Dermis blood vessel endothelial cell (primary cell): ENCODE results near the gene PRRC1. TPM values are rescaled to one million over a fixed set of nuclear protein-coding genes. Genes with fewer than 3 reads are reported as not detected.
"Not testable (repeated sequence)": the region's sequence is repeated elsewhere in the genome, so short reads cannot be mapped to it uniquely, and the experiment has no call there.

Experiments
- DNase-seq: peaks from one replicate; pipeline ENCODE4 v3.0.0; 2010
- total RNA-seq: library from RNA; depleted of rRNA; stranded (reverse); fragments of >200 nt; gene quantifications from 2 replicates; pipeline ENCODE4 v1.2.3, GENCODE V29; 2014

The PRRC1 gene
- total RNA-seq, 1 donor from 2014 or later = 40.8 TPM

GRCh38 chr5:127549551-127549950 is 32.1 kb downstream of the PRRC1 start:
- no peak for DNase-seq

- DNase-seq = no peak
These were observed 33.4 kb downstream of the PRRC1 start for GRCh38 chr5:127550652-127551409.

- DNase-seq = no peak
These were observed 34.1 kb downstream of the PRRC1 start for GRCh38 chr5:127551410-127552041.

GRCh38 chr5:127555826-127556225 is 38.4 kb downstream of the PRRC1 start:
- no peak for DNase-seq

GRCh38 chr5:127556609-127557334 is 39.3 kb downstream of the PRRC1 start:
- DNase-seq = no peak

GRCh38 chr5:127558273-127558672 is 40.8 kb downstream of the PRRC1 start:
- no peak for DNase-seq

GRCh38 chr5:127561254-127561653 is 43.8 kb downstream of the PRRC1 start:
- DNase-seq = no peak

GRCh38 chr5:127562252-127562651 is 44.8 kb downstream of the PRRC1 start:
- peak; percentile 40 for DNase-seq

GRCh38 chr5:127563136-127563535 is 45.7 kb downstream of the PRRC1 start:
- no peak for DNase-seq

- DNase-seq = peak; percentile 80
These were observed 46.7 kb downstream of the PRRC1 start for GRCh38 chr5:127564002-127564769.

GRCh38 chr5:127565586-127566270 is 48.3 kb downstream of the PRRC1 start:
- DNase-seq = no peak

- no peak for DNase-seq
These were observed 49.8 kb downstream of the PRRC1 start for GRCh38 chr5:127567026-127567768.

GRCh38 chr5:127568166-127568565 is 50.7 kb downstream of the PRRC1 start:
- no peak for DNase-seq

- DNase-seq = not testable (repeated sequence)
These were observed 52.0 kb downstream of the PRRC1 start for GRCh38 chr5:127569471-127569870.

GRCh38 chr5:127571314-127572131 is 54.1 kb downstream of the PRRC1 start:
- DNase-seq = no peak

- DNase-seq = peak; percentile 23
These were observed 55.5 kb downstream of the PRRC1 start for GRCh38 chr5:127572930-127573329.

- no peak for DNase-seq
These were observed 57.6 kb downstream of the PRRC1 start for GRCh38 chr5:127574852-127575679.

GRCh38 chr5:127577458-127577857 is 60.0 kb downstream of the PRRC1 start:
- no peak for DNase-seq

GRCh38 chr5:127580731-127581130 is 63.3 kb downstream of the PRRC1 start:
- no peak for DNase-seq

GRCh38 chr5:127581450-127581849 is 64.0 kb downstream of the PRRC1 start:
- DNase-seq = no peak
